Stimulated activated CD8-positive, alpha-beta memory T cell treated with anti-CD3 and anti-CD28 coated beads, Interleukin-2, amount 100 ng/mL, for 1 hour (primary cell): ENCODE data around the gene FYN.

ENCODE experiments used
- DNase-seq, 2 donors: peaks; one replicate each; pipeline ENCODE4 v3.0.0-alpha.2; 2020; ENCODE audit warnings: low read depth in 2 of 2

Gene FYN

GRCh38 chr6:111806561-111807497 lies 66.4 kb downstream of the FYN start:
- no peak for DNase-seq

- DNase-seq, result no peak
Observed at GRCh38 chr6:111806165-111806547, 67.1 kb downstream of the FYN start.

- no peak for DNase-seq
Observed at GRCh38 chr6:111805511-111806164, 67.6 kb downstream of the FYN start.

DNA sequence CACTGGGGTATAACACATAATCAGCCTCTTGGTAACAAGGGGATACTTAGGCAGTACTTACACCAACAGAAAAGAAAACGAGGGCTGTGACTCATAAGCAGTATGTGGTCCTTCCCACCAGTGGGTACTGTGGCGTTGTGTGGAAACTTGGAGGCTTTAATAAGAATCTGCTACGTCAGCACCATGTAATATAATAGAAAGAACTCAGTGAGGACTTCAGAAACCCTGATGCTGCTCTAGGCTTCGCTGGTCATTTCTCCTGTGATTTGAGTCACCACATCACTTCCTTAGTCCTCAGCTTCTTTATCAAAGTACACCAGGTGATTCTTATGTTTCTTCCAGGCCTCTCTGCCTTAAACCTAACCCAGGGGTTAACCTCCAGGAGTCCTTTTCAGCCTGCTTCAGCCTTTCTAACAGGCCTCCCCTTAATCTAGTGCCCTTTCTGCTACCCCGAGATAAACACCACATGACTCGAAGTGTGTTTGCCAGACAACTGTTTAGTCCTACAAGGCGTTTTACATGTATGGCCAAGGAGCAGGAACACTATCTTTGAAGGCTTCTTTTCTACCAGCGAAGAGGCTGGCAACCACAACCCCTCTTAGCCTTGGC lies 68.5 kb downstream of the FYN start:
- peak; percentile 47 to 59 for DNase-seq

GRCh38 chr6:111803804-111804203 lies 69.4 kb downstream of the FYN start:
- no peak for DNase-seq

DNA sequence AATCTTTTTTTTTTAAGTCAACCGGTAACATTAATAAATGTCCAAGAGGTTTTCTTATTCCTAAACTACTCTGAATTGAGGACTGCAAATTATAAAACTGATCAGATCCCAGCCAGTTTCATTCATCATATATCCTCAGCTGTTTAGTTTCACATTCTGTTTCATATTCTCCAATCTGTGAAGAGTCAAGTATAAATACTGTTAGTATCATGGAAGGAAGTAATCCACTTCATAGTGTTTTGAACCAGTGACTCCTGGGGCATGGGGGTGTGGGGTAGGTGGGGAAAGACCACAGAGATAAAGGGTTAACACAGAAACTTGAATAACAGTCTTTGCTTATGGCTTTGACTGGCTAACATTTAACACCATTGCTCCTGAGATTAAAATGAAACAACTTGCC lies 69.9 kb downstream of the FYN start:
- DNase-seq, result no peak

DNA sequence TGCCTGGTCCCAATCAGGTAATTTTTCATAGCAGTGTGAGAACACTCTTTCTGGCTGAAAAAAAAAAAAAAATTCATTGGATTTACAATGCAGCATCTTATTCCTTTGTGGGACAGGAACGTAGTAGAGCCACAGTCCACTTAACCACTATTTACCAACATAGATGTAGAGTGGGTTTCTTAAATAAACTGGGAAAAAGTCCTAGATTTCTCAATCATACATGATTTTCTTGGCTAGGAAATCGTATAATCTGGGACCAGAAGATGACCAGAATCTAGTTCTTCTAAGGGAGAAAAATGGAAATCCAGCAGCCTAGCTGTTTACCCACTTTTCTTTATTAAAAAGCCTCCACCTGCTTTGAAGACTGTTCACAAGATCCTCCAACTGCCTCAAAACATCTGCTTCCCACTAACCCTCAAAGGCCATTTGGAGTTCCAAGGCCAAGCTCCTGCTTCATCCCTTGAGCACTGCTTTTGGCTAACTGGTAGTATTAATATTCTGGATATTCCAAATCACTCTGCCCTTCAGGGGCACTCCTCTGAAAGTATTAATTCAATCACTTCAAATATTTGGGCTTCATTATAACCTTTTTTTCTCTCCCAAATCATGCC lies 70.4 kb downstream of the FYN start:
- DNase-seq, result no peak

GRCh38 chr6:111802015-111802414 lies 71.2 kb downstream of the FYN start:
- DNase-seq, result no peak

- DNase-seq, result no peak
Observed at GRCh38 chr6:111800821-111801220, 72.4 kb downstream of the FYN start.

DNA sequence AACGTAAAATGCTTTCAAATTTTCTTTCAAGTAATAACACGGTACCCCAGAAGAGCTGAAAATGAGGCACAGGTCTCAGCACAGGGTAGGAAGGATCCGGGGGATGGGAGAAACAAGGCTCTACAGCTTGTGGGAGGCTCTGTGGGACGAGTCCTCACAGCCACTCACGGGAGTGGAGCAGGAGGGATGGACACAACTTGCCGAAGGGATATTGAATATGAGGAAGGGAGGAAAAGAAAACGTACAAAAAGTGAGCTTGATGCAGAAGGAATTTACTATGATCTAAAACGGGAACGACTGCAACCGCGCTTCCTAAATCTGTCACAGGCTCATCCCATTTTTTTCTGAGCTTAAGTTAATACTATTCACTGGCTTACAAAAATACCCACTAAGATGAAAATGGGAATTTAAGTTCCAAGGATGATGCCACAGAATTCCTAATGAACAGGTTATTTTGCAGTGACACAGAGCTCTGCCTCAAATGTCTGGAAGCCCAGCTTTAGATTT lies 72.9 kb downstream of the FYN start:
- DNase-seq, result no peak

DNA sequence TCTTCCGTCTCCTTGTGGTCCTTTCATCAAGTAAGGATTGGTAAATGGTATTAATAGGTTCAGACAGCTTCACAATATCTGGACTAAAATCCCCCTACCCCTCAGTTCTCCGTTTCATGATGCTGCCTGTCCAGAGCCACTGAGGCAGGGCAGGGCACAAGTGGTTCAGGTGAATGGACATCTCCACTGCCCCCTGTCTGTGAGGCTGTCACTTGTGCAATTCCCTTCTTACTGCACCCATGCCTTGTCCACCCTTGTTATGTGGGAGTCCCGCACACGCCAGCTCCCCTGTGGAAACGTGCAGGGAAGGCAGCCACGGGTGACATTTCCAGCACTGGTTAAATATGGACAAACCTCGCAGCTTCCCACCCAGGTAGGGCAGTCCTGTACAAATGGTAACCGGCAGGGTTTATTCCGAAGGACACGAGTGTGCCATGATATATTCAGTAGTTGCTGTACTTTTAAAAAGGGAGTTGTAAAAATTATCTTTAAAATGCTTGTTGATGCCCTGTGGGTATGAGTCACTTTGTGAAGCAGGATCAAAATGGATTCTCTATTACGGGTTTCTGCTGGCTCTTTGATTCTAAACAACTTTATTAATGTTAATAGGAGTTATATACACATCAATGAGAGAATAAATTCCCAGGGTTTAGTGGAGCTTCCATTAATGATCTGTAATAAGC lies 73.5 kb downstream of the FYN start:
- DNase-seq, result no peak

DNA sequence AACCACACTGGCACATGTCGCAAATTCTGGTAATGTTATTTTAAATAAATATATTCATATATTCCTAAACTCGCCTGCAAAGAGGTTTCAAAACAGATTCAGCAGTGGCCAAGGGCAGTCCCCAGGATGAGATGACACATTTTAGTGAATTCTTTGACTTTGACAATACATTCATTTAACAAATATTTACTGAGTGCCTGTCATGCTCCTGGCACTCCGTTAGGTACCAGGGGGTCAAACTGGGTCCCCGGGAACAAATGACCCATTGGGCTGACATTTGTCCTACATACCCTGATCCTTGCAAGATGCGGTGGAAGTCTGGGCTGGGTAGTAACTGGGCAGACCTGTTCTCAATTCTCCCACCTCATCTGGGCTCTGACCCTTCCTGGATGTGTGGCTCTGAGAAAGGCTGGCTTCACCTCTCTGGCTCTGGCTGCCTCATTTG lies 74.9 kb downstream of the FYN start:
- no peak for DNase-seq

DNA sequence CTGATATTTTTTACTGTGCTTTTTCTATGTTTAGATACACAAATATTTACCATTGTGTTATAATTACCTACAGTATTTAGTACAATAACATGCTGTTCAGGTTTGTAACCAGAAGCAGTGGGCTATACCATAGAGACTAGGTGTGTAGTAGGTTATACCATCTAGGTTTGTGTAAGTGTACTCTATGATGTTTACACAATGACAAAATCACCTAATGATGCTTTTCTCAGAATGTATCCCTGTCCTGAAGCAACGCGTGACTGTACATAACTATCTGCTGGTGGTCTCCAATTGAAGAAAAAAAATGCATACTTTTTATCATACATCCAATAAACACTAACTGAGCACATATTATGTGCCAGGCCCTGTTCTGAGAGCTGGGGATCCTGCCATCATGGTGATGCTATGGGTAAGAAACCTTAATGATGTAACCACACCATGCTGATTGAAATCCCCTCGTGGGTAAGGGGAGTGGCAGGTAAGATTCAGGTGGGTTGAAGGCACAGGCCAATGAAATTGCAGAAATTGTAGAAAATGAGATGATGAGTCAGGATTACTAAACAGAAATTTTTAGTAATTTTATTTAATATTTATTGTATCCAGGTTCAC lies 76.8 kb downstream of the FYN start:
- no peak for DNase-seq

- DNase-seq, result no peak
Observed at GRCh38 chr6:111795558-111795957, 77.7 kb downstream of the FYN start.

GRCh38 chr6:111794727-111795452 lies 78.4 kb downstream of the FYN start:
- DNase-seq, result no peak

DNA sequence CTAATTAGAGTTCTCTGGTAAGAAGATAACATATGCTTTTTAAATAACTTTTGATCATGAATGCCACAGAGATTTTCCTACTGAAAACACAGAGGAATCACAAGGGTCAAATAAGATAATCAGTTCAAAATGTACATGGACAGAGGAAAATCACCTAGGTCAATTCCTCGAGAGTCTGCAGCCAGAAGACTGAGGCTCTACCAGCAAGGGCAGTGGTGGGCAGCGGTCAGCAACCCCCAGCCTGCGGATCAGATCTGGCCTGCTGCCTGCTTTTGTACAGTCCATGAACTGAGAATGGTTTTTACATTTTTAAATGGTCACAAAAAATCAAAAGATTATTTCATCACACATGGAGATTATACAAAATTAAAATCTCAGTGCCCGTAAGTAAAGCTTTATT lies 79.0 kb downstream of the FYN start:
- DNase-seq, result no peak

DNA sequence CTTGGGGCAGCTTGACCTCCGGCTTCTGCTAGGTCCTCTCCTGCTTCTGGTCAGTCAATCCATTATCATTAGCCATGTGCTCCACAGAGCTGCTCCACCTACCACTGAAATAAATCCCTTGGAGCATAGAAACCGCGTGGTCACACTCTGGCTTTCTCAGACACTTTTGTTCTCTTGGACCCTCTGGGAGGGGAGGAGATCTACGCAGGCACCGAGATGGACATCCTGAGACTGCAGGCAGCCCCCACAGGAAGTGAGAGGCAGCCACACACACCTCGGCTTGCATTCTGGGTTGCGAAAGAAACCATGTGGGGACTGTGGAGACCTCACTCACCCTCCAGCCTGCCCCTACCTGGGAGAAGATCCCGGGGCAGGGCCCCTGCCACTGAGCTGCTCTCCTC lies 79.5 kb downstream of the FYN start:
- no peak for DNase-seq

DNA sequence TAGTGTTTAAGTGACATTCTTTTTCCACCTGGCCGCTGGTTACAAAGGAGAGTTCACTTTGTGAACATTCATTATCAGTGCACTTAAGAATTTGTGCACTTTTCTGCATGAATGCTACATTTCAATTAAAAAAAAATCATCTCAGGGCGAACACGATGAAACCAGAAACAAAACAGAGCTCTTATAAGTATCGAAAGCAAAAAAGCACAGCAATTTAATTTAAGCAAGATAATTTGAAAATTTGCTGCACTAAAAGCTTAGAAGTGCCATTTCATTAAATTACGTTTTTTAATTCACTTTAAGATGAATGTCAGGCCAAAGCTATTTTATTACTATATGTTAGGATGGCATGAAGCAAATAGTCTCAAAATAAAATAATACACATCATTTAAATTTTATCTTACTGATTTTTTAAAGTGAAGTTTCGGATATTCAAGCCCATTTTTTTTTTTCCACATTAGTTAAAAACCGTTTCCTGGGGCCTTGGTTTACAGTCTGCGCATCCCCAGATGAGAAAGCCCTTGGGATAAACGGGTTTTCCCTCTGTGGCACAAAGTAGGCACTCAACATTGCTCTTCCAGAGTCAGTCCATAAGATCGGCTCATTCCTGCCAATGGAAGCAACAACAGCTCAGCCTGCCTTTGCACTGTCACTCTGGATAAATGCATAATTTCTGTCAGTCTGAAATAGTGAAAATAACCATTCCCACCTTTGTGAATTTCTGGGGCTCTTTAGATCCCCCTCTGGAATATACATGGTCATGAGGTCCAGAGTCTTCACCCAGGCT lies 80.1 kb downstream of the FYN start:
- no peak for DNase-seq

- DNase-seq, result no peak
Observed at GRCh38 chr6:111792241-111792640, 81.0 kb downstream of the FYN start.

GRCh38 chr6:111791415-111791814 lies 81.8 kb downstream of the FYN start:
- DNase-seq, result no peak
